ENCODE measurements around the gene RTRAF. TPM values are rescaled to one million over a fixed set of nuclear protein-coding genes. Genes with fewer than 3 reads are reported as not detected.

RTRAF gene
- polyA plus RNA-seq, 1 donor (not counting 4 experiments of a cell fraction or from before 2014, with no cell fraction given), result 255 TPM

- Histone ChIP-seq H3K79me2 (ENCODE audit: control insufficient read depth, insufficient read depth, low read length) (no peaks in the 10 kb centered on the region), H3K4me1 (ENCODE audit: control insufficient read depth, extremely low read depth, insufficient read depth, low read length) (no peaks in the 10 kb centered on the region), H3K9ac (ENCODE audit: control insufficient read depth, extremely low read depth, insufficient read depth, low read length) (no peak overlapping the region), H3K9me3 (ENCODE audit: control insufficient read depth, low read depth, low read length) (no peaks in the 10 kb centered on the region), H3K27me3 (ENCODE audit: control insufficient read depth, extremely low read depth, insufficient read depth, low read length) (peaks cover 4% of the 10 kb centered on the region), H4K20me1 (ENCODE audit: control insufficient read depth, extremely low read depth, insufficient read depth, low read length) (no peaks in the 10 kb centered on the region), H3K9me1 (ENCODE audit: control insufficient read depth, extremely low read depth, insufficient read depth, low read length) (no peaks in the 10 kb centered on the region), H3K27ac (ENCODE audit: control insufficient read depth, insufficient read depth, low read length) (no peak overlapping the region), H3K4me3 (ENCODE audit: control insufficient read depth in 2 of 3, extremely low read depth in 1 of 3, insufficient read depth in 2 of 3, low read depth in 1 of 3, low read length in 3 of 3) (no peak overlapping the region), H3K4me2 (ENCODE audit: control insufficient read depth, extremely low read depth, insufficient read depth, low read depth, low read length) (no peak overlapping the region), H3K36me3 (ENCODE audit: control insufficient read depth in 2 of 2, extremely low read depth in 1 of 2, insufficient read depth in 2 of 2, low read length in 2 of 2) (no peaks in the 10 kb centered on the region), H2AFZ (ENCODE audit: control insufficient read depth, low read length) (no peak overlapping the region)
- DNase-seq (ENCODE audit: low read depth, low spot score) (no peak), FAIRE-seq (no peak)
- dilution Hi-C loops (cut with MboI; ENCODE audit: extremely low pct_ligation_motif_present, low sequenced_read_pairs), result no loop called here
- TF ChIP-seq CTCF (optimal IDR thresholded peaks at IDR 0.05 in 1 of 3, IDR thresholded peaks at IDR 0.05 in 1 of 3, conservative IDR thresholded peaks at IDR 0.05 in 1 of 3; ENCODE audit: extremely low read depth in 1 of 3, insufficient read depth in 2 of 3, low read length in 3 of 3), result peak in 1 of 3 experiments; percentile 17
- TF ChIP-seq EZH2 (IDR thresholded peaks at IDR 0.05; ENCODE audit: low read length), result no peak
These were observed 34.7 kb upstream of the RTRAF start for GRCh38 chr14:51954657-51955056.

- H4K20me1 ChIP-seq (ENCODE audit: control insufficient read depth, extremely low read depth, insufficient read depth, low read length), result no peaks in the 10 kb centered on the region
- FAIRE-seq, result no peak
- H3K4me1 ChIP-seq (ENCODE audit: control insufficient read depth, extremely low read depth, insufficient read depth, low read length), result no peaks in the 10 kb centered on the region
- no peak overlapping the region for H3K4me2 ChIP-seq (ENCODE audit: control insufficient read depth, extremely low read depth, insufficient read depth, low read depth, low read length)
- H3K27ac ChIP-seq (ENCODE audit: control insufficient read depth, insufficient read depth, low read length), result no peak overlapping the region
- no peaks in the 10 kb centered on the region for H3K9me1 ChIP-seq (ENCODE audit: control insufficient read depth, extremely low read depth, insufficient read depth, low read length)
- TF ChIP-seq CTCF (optimal IDR thresholded peaks at IDR 0.05 in 1 of 3, IDR thresholded peaks at IDR 0.05 in 1 of 3, conservative IDR thresholded peaks at IDR 0.05 in 1 of 3; ENCODE audit: extremely low read depth in 1 of 3, insufficient read depth in 2 of 3, low read length in 3 of 3) (no peak), EZH2 (IDR thresholded peaks at IDR 0.05; ENCODE audit: low read length) (no peak)
- no peak overlapping the region for H2AFZ ChIP-seq (ENCODE audit: control insufficient read depth, low read length)
- no peaks in the 10 kb centered on the region for H3K79me2 ChIP-seq (ENCODE audit: control insufficient read depth, insufficient read depth, low read length)
- H3K27me3 ChIP-seq (ENCODE audit: control insufficient read depth, extremely low read depth, insufficient read depth, low read length), result peaks cover 4% of the 10 kb centered on the region
- no peaks in the 10 kb centered on the region for H3K36me3 ChIP-seq (ENCODE audit: control insufficient read depth in 2 of 2, extremely low read depth in 1 of 2, insufficient read depth in 2 of 2, low read length in 2 of 2)
- H3K9ac ChIP-seq (ENCODE audit: control insufficient read depth, extremely low read depth, insufficient read depth, low read length), result no peak overlapping the region
- H3K9me3 ChIP-seq (ENCODE audit: control insufficient read depth, low read depth, low read length), result no peaks in the 10 kb centered on the region
- H3K4me3 ChIP-seq (ENCODE audit: control insufficient read depth in 2 of 3, extremely low read depth in 1 of 3, insufficient read depth in 2 of 3, low read depth in 1 of 3, low read length in 3 of 3), result no peak overlapping the region
- no peak for DNase-seq (ENCODE audit: low read depth, low spot score)
- dilution Hi-C loops (cut with MboI; ENCODE audit: extremely low pct_ligation_motif_present, low sequenced_read_pairs), result no loop called here
These were observed 31.4 kb upstream of the RTRAF start for GRCh38 chr14:51957950-51958349.
